ENCODE results near the gene AP3S2. TPM values are rescaled to one million over a fixed set of nuclear protein-coding genes. Genes with fewer than 3 reads are reported as not detected.
A peak's percentile ranks its signal among the peaks of the same experiment; 100 is the strongest.

Gene AP3S2
- total and polyA plus RNA-seq, 2 experiments from 2014 or later, result 31.0 to 50.2 TPM

- DNase-seq (ENCODE audit: low read depth in 1 of 2, low spot score in 1 of 2), result no peak
- Histone ChIP-seq H3K36me3 (no peaks in the 10 kb centered on the region), H3K27ac (no peak overlapping the region), H3K27me3 (no peaks in the 10 kb centered on the region), H3K9me3 (ENCODE audit: low read depth) (no peaks in the 10 kb centered on the region), H3K4me1 (ENCODE audit: low read depth) (peaks cover 6% of the 10 kb centered on the region), H3K4me3 (no peak overlapping the region)
- no peak for TF ChIP-seq CTCF (IDR thresholded peaks at IDR 0.05; ENCODE audit: low read depth, low read length)
These were observed 105.8 kb downstream of the AP3S2 start for GRCh38 chr15:89787944-89788343.

GRCh38 chr15:89785774-89786140 is 108.0 kb downstream of the AP3S2 start:
- H3K36me3 ChIP-seq, result no peaks in the 10 kb centered on the region
- H3K4me1 ChIP-seq (ENCODE audit: low read depth), result peaks cover 12% of the 10 kb centered on the region
- no peak overlapping the region for H3K4me3 ChIP-seq
- H3K27me3 ChIP-seq, result no peaks in the 10 kb centered on the region
- DNase-seq (ENCODE audit: low read depth in 1 of 2, low spot score in 1 of 2), result peak in 1 of 2 donors; percentile 76
- H3K9me3 ChIP-seq (ENCODE audit: low read depth), result no peaks in the 10 kb centered on the region
- H3K27ac ChIP-seq, result no peak overlapping the region
- no peak for TF ChIP-seq CTCF (IDR thresholded peaks at IDR 0.05; ENCODE audit: low read depth, low read length)

DNA sequence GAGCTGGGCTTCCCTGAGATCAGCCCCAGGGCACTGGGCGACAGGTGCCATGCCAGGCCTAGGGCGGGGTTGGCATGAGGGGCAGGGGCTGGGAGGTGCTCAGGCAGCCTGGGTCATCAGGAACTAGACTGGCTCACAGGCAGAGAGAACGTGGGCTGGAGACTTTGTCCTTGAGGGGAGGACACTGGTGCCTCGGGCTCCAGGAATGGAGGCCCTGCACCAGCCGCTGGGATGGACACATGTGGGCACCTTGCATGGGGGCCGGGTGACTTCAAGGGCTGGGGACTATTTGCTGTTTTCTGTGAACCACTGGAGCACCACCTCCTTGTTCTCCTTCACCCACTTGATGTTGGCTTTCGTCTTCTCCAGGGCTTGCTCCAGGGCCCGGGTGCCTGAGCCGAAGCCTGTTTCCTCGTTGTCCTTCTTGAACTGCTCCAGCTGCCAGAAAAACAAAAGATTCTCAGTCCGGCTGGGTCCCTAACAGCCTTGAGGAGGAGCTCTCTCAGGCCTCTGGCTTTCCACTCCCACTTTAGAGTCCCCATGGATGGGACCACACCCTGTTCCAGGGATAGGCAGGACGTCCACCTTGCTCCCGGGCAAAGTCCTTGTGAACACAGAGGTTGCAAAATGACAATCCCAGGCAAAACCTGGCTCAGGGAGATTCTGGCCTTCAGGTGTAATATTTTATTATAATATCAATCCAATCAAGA is 108.6 kb downstream of the AP3S2 start:
- H3K4me1 ChIP-seq (ENCODE audit: low read depth), result peaks cover 17% of the 10 kb centered on the region
- DNase-seq (ENCODE audit: low read depth in 1 of 2, low spot score in 1 of 2), result no peak
- no peak overlapping the region for H3K4me3 ChIP-seq

DNA sequence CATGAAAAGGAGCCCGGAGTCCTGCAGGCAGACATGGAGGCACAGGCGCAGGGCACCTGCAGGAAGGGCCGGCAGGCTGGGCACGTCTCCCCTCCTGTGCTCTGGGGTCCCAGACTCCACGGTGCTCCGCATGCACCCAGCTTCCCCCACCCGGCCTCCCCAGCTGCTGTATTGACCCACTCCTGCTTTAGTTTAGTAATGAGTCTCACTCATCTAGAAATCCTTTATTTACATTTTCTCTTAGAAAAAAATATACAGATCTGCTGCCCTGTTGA is 109.2 kb downstream of the AP3S2 start:
- TF ChIP-seq CTCF (IDR thresholded peaks at IDR 0.05; ENCODE audit: low read depth, low read length), result no peak
- no peaks in the 10 kb centered on the region for H3K27me3 ChIP-seq
- no peak overlapping the region for H3K4me3 ChIP-seq
- no peaks in the 10 kb centered on the region for H3K9me3 ChIP-seq (ENCODE audit: low read depth)
- H3K27ac ChIP-seq, result no peak overlapping the region
- H3K4me1 ChIP-seq (ENCODE audit: low read depth), result peaks cover 18% of the 10 kb centered on the region
- DNase-seq (ENCODE audit: low read depth in 1 of 2, low spot score in 1 of 2), result no peak
- H3K36me3 ChIP-seq, result no peaks in the 10 kb centered on the region

More for the DNA sequence above, 108.6 kb downstream of the AP3S2 start:
- Histone ChIP-seq H3K9me3 (ENCODE audit: low read depth) (no peaks in the 10 kb centered on the region), H3K27me3 (no peaks in the 10 kb centered on the region), H3K36me3 (no peaks in the 10 kb centered on the region), H3K27ac (no peak overlapping the region)
- no peak for TF ChIP-seq CTCF (IDR thresholded peaks at IDR 0.05; ENCODE audit: low read depth, low read length)

DNA sequence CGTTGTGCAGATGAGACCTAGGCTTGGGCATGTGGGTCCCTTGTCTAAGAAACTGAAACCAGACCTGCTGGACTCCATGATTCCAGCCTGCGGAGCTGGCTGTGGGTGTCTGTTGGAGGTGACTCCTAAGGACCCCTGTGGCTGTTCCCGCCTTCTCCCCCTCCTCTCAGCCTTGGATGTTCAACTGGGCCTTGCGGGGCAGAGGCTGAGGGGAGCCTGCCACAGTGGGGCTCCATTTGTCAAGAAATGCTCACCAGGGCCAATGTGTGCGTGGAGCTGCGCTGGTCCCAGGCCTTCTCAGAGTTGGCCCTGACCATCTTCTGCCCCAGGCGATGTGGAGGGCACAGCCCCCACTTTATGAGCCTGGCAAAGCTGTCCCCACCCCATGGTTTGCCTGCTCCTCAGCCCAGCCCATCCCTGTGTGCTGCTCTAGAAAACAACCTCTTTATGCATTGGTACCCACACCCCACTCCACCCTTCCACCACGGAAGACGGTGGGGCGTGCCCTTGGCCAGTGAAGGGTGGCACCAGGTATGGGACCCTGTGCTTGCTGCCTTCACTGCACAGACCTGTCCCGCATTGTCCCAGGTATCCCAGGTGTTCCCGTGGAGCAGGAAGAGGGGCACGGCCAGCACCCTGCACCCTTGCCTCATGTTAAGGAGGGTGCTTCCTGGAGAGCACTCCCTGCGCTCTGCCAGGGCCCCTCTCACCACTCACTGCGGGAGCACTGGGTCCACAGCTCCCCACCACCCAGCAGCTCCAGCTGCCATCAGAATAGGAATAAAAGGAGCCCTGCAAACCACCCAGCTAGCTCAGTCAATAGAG is 109.7 kb downstream of the AP3S2 start:
- DNase-seq (ENCODE audit: low read depth in 1 of 2, low spot score in 1 of 2), result no peak
- Histone ChIP-seq H3K36me3 (no peaks in the 10 kb centered on the region), H3K27me3 (no peaks in the 10 kb centered on the region), H3K27ac (no peak overlapping the region), H3K4me1 (ENCODE audit: low read depth) (peaks cover 18% of the 10 kb centered on the region), H3K9me3 (ENCODE audit: low read depth) (no peaks in the 10 kb centered on the region), H3K4me3 (no peak overlapping the region)
- no peak for TF ChIP-seq CTCF (IDR thresholded peaks at IDR 0.05; ENCODE audit: low read depth, low read length)

All from cardiac muscle cell (in vitro differentiated cells and primary cell).